ENCODE results near the gene IGF1.
A peak's percentile ranks its signal among the peaks of the same experiment; 100 is the strongest.

Gene IGF1

DNA sequence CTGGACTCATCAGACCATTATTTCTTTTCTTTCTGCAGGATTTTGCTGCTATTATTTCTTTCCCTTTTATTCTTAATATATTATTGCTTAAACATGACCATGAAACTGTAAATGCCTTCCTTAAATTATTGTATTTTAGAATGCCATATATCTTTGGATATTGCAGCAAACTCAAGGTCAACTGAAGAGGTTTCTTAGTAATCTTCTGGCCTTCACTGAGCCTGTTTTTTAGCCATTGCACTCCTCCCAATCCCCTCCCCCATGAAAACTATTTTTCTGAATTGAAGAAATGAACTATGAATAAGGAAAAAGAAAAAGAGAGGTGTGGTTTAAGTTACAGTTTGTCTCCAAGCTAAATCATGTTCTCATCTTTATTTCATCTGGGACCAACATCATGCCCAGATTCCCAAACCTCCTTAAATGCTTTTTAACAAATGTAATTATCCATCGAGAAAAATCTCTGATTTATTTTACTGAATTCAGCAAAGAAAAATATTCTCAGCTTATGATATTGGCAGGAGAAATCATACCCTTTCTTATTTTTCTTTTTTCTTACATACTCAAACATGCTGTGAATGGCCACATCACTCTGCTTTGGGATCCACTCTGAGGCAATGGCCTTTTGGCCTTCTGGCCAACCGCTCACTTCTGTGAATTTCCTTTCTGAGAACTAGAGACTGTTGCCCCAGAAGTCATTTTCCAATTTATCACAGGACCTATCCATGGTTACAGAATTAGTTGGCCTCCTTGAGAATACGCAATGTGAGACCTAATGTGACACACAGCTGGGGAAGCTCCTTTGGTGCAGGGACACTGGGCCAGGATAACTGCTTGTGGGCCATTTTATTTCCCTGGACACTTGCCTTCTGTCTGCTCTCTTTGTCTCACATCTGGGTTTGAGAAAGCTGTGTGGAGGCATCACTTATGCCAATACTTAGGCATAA lies 50.9 kb downstream of the IGF1 start:
- no peak overlapping the region for H3K27ac Mint-ChIP-seq

DNA sequence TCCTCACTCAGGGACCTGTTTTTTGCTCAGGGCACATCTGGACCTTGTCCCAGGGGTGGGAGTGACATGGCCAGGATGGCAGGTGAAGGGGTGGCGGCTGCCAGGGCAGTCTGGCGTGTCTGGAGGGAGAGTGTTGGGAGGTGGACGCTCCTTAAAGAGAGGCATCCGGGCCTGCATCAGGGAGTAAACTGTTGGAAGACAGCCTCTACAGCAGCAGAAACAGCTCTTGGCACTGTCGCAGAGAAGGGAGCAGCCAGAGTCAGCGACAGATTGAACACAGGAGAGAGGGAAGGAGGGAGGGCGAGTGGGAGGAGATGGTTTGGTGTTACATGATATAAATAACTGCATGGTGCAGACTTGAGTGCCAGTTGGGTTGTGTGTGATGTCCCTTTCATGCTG lies 52.8 kb downstream of the IGF1 start:
- peak; percentile 10 for DNase-seq
- peaks cover 3% of the 10 kb centered on the region for H3K27me3 Mint-ChIP-seq (ENCODE audit: low read depth, poor library complexity)
- peak overlapping the region; percentile 92 for H3K27ac Mint-ChIP-seq
- peaks cover 6% of the 10 kb centered on the region for H3K36me3 Mint-ChIP-seq (ENCODE audit: low read depth)
- H3K4me3 Mint-ChIP-seq = peak overlapping the region; percentile 33
- no peak for TF ChIP-seq CTCF (IDR thresholded peaks at IDR 0.05)
- peaks cover 46% of the 10 kb centered on the region for H3K4me1 Mint-ChIP-seq
- H3K9me3 Mint-ChIP-seq = peaks cover 13% of the 10 kb centered on the region

More for the DNA sequence above, 50.9 kb downstream of the IGF1 start:
- Mint-ChIP-seq H3K4me3 (no peak overlapping the region), H3K27me3 (ENCODE audit: low read depth, poor library complexity) (peaks cover 7% of the 10 kb centered on the region), H3K36me3 (ENCODE audit: low read depth) (peaks cover 6% of the 10 kb centered on the region), H3K4me1 (peaks cover 42% of the 10 kb centered on the region), H3K9me3 (peaks cover 13% of the 10 kb centered on the region)
- no peak for TF ChIP-seq CTCF (IDR thresholded peaks at IDR 0.05)
- no peak for DNase-seq

DNA sequence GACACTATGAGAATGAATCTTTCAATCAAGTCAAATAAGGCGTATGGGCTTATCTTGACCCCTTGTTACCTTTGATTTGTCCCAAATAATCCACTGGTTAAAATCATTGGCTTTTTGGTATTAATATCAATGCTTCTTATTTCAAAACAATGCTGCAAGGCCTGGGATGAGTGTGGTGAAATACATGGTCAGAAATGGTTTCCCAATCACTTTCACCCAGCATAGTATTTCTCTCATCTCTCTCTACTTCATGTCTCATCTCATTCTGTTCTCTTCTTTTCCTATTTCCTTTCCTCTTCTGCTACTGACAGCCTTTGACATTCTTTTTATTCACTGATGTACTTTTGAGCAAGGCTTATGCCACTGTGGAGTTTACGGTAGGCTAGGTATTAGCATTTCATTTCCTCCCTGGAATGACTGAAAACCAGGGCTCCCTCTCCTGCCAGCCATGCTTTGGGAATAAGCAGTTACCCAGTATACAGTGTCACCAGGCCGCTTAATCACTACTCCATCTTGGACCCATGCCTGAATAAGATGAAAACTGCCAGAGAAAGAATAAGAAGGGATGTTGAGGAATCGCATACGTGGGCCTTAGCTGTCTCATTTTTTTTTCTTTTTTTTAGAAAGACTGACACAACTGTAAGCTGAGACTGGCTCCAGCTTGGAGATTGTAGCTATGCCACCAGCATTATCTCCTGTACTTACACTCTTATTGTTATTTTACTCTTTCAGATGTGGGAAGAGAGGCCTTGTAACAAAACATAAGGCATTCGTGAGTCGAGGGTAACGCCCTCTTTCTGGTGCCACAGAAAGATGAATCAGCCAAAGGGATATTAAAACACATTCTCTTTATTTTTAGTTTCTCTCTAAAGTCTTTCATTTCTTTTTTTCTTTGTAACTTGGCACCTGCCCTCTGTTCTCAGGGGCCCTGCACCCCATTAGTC lies 53.5 kb downstream of the IGF1 start:
- Mint-ChIP-seq H3K27ac (peak overlapping the region; percentile 92), H3K4me1 (peaks cover 46% of the 10 kb centered on the region), H3K27me3 (ENCODE audit: low read depth, poor library complexity) (peaks cover 3% of the 10 kb centered on the region), H3K36me3 (ENCODE audit: low read depth) (peaks cover 6% of the 10 kb centered on the region), H3K4me3 (peak overlapping the region; percentile 33), H3K9me3 (peaks cover 13% of the 10 kb centered on the region)
- no peak for TF ChIP-seq CTCF (IDR thresholded peaks at IDR 0.05)
- no peak for DNase-seq

GRCh38 chr12:102425109-102426039 lies 55.0 kb downstream of the IGF1 start:
- H3K27me3 Mint-ChIP-seq (ENCODE audit: low read depth, poor library complexity) = peaks cover 3% of the 10 kb centered on the region
- H3K36me3 Mint-ChIP-seq (ENCODE audit: low read depth) = no peaks in the 10 kb centered on the region
- no peak for DNase-seq
- H3K4me1 Mint-ChIP-seq = peaks cover 45% of the 10 kb centered on the region
- peak overlapping the region; percentile 81 for H3K27ac Mint-ChIP-seq
- TF ChIP-seq CTCF (IDR thresholded peaks at IDR 0.05) = no peak
- H3K9me3 Mint-ChIP-seq = peaks cover 6% of the 10 kb centered on the region
- H3K4me3 Mint-ChIP-seq = peak overlapping the region; percentile 14

DNA sequence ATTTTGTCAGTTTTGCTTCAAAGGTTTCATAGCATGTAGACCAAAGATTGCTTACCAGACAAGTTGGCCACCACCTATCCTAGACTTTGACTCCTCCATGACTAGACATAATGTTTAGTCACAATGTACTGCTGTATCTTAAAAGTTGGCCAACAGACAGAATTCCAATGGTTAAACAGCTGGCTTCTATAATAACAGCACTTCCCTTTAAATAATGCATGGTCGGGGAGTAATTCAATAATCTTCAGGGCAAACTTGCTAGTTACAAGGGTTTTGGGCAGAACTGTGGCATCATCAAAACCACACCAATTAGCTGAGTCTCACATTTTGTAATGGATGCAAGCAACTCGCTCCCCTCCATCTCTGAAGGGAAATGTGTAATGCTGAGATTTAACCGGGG lies 56.9 kb downstream of the IGF1 start:
- Mint-ChIP-seq H3K4me1 (peaks cover 58% of the 10 kb centered on the region), H3K36me3 (ENCODE audit: low read depth) (no peaks in the 10 kb centered on the region), H3K9me3 (no peaks in the 10 kb centered on the region), H3K27ac (no peak overlapping the region), H3K4me3 (no peak overlapping the region), H3K27me3 (ENCODE audit: low read depth, poor library complexity) (peaks cover 3% of the 10 kb centered on the region)
- no peak for DNase-seq
- no peak for TF ChIP-seq CTCF (IDR thresholded peaks at IDR 0.05)

All from nephron progenitor cell (in vitro differentiated cells).